Measurements from ENCODE around the gene CNGA3. TPM values are rescaled to one million over a fixed set of nuclear protein-coding genes. Genes with fewer than 3 reads are reported as not detected.

CNGA3 gene
- total RNA-seq, 1 donor from 2014 or later: 3.7 TPM

DNA sequence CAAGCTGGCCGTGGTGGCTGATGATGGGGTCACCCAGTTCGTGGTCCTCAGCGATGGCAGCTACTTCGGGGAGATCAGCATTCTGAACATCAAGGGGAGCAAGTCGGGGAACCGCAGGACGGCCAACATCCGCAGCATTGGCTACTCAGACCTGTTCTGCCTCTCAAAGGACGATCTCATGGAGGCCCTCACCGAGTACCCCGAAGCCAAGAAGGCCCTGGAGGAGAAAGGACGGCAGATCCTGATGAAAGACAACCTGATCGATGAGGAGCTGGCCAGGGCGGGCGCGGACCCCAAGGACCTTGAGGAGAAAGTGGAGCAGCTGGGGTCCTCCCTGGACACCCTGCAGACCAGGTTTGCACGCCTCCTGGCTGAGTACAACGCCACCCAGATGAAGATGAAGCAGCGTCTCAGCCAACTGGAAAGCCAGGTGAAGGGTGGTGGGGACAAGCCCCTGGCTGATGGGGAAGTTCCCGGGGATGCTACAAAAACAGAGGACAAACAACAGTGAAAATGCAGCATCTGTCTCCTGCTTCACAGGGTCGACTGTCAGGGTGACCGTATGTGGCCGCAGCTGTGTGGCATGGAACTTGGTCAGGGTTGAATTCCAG, 50.6 kb downstream of the CNGA3 start:
- TF ChIP-seq, protein P1, sequence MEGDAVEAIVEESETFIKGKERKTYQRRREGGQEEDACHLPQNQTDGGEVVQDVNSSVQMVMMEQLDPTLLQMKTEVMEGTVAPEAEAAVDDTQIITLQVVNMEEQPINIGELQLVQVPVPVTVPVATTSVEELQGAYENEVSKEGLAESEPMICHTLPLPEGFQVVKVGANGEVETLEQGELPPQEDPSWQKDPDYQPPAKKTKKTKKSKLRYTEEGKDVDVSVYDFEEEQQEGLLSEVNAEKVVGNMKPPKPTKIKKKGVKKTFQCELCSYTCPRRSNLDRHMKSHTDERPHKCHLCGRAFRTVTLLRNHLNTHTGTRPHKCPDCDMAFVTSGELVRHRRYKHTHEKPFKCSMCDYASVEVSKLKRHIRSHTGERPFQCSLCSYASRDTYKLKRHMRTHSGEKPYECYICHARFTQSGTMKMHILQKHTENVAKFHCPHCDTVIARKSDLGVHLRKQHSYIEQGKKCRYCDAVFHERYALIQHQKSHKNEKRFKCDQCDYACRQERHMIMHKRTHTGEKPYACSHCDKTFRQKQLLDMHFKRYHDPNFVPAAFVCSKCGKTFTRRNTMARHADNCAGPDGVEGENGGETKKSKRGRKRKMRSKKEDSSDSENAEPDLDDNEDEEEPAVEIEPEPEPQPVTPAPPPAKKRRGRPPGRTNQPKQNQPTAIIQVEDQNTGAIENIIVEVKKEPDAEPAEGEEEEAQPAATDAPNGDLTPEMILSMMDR (conservative IDR thresholded peaks at IDR 0.05): no peak
- Mint-ChIP-seq H3K27me3 (peaks cover 16% of the 10 kb centered on the region), H3K4me1 (ENCODE audit: unreplicated experiment) (no peaks in the 10 kb centered on the region), H3K27ac (no peak overlapping the region), H3K9me3 (no peaks in the 10 kb centered on the region), H3K36me3 (no peaks in the 10 kb centered on the region), H3K4me3 (no peak overlapping the region)
- DNase-seq (ENCODE audit: extremely low spot score, unreplicated experiment): no peak

DNA sequence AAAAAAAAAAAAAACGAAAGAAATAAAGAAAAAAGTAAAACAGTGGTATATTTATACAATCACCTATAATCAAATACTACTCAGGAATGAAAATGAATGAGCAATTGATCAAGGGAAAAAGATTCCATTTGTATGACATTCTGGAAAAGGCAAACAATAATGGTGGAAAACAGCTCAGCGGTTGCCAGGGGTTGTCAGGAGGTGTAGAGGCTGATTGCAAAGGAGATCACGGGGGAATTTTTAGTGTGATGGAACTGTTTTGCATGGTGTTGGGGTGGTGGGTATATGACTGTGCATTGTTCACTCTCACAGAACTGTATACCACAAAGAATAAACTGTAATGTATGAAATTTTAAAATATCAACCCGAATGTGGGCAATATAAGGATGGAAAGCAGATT, 52.9 kb downstream of the CNGA3 start:
- no peaks in the 10 kb centered on the region for H3K36me3 Mint-ChIP-seq
- no peaks in the 10 kb centered on the region for H3K9me3 Mint-ChIP-seq

DNA sequence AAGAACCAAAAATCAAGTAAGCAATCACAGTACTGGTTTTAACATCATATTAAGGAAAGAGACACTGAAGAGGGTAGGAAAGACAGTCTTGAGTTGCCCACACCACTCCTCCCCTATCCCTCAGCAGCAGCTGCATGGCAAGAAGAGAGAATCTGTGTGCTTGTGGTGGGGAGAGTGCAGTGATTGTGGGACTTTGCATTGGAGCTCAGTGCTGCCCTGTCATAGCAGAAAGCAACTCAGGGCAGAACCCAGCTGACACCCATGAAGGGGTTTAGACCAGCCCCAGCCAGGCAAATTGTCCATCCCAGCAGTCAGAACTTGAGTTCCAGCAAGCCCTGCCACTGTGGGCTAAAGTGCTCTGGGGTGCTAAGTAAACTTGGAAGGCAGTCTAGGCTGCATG, 57.6 kb downstream of the CNGA3 start:
- no peak overlapping the region for H3K27ac Mint-ChIP-seq
- H3K4me1 Mint-ChIP-seq (ENCODE audit: unreplicated experiment): no peaks in the 10 kb centered on the region
- no peaks in the 10 kb centered on the region for H3K36me3 Mint-ChIP-seq
- peaks cover 21% of the 10 kb centered on the region for H3K27me3 Mint-ChIP-seq
- no peak overlapping the region for H3K4me3 Mint-ChIP-seq
- DNase-seq (ENCODE audit: extremely low spot score, unreplicated experiment): no peak
- H3K9me3 Mint-ChIP-seq: no peaks in the 10 kb centered on the region
- TF ChIP-seq, protein P1 (conservative IDR thresholded peaks at IDR 0.05): no peak

More for the DNA sequence above, 52.9 kb downstream of the CNGA3 start:
- DNase-seq (ENCODE audit: extremely low spot score, unreplicated experiment): no peak
- TF ChIP-seq, protein P1 (conservative IDR thresholded peaks at IDR 0.05): no peak
- peaks cover 21% of the 10 kb centered on the region for H3K27me3 Mint-ChIP-seq
- no peak overlapping the region for H3K27ac Mint-ChIP-seq
- H3K4me3 Mint-ChIP-seq: no peak overlapping the region
- H3K4me1 Mint-ChIP-seq (ENCODE audit: unreplicated experiment): no peaks in the 10 kb centered on the region

DNA sequence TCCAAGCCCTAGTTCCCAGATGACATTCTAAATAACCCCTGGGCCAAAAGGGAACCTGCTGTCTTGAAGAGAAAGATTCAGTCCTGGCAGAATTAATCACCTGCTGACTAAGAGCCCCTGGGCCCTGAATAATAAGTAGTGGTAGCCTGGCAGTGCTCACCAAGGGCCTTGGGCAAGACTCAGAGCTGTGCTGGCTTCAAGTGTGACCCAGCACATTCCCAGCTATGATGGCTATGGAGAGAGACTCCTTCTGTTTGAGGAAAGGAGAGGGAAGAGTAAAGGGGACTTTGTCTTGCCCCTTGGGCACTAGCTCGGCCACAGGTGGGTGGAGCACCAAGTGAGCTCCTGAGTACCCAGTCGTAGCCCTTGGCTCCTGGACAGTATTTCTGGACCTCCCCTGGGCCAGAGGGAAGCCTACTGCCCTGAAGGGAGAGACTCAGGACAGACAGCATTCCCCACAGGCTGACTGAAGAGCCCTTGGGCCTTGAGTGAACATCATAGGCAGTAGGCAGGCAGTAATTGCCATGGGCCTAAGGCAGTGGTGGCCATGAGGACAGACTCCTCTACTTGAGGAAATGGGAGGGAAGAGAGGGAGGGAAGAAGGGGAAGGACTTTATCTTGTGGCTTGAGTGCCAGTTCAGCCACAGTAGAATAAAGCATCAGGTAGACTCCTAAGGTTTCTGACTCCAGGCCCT, 58.4 kb downstream of the CNGA3 start:
- TF ChIP-seq, protein P1 (conservative IDR thresholded peaks at IDR 0.05): no peak
- H3K9me3 Mint-ChIP-seq: no peaks in the 10 kb centered on the region
- no peak overlapping the region for H3K27ac Mint-ChIP-seq
- no peak for DNase-seq (ENCODE audit: extremely low spot score, unreplicated experiment)
- H3K36me3 Mint-ChIP-seq: no peaks in the 10 kb centered on the region
- peaks cover 17% of the 10 kb centered on the region for H3K27me3 Mint-ChIP-seq
- no peak overlapping the region for H3K4me3 Mint-ChIP-seq
- H3K4me1 Mint-ChIP-seq (ENCODE audit: unreplicated experiment): no peaks in the 10 kb centered on the region

DNA sequence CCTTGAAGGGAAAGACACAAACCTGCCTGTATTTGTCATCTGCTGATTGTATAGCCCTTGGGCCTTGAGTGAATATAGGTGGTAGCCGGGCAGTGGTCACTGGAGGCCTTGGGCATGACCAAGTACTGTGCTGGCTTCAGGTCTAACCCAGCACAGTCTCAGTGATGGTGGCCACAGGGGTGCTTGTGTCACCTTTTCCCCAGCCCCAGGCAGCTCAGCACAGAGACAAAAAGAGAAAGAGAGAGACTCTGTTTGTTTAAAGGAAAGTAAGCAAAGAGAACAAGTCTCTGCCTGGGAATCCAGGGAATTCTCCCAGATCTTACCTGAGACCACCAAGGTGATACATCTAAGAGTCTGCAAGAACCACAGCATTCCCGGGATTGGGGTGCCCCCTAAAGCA, 59.0 kb downstream of the CNGA3 start:
- Mint-ChIP-seq H3K27me3 (peaks cover 17% of the 10 kb centered on the region), H3K27ac (no peak overlapping the region), H3K36me3 (no peaks in the 10 kb centered on the region), H3K9me3 (no peaks in the 10 kb centered on the region), H3K4me3 (no peak overlapping the region), H3K4me1 (ENCODE audit: unreplicated experiment) (no peaks in the 10 kb centered on the region)
- TF ChIP-seq, protein P1 (conservative IDR thresholded peaks at IDR 0.05): no peak
- DNase-seq (ENCODE audit: extremely low spot score, unreplicated experiment): no peak
